GM18511 (cell line): ENCODE results near the gene POLR2F.
"Not testable (repeated sequence)": the region's sequence is repeated elsewhere in the genome, so short reads cannot be mapped to it uniquely, and the experiment has no call there.

ENCODE experiments used
- ATAC-seq: cut with Tn5 transposase; IDR thresholded peaks from one replicate; pipeline ENCODE4 v1.9.1; 2021; ENCODE audit warnings: mild to moderate bottlenecking, moderate library complexity; ENCODE audit not compliant: unreplicated experiment

POLR2F gene

GRCh38 chr22:37952629-37953028, 870 bp upstream of the POLR2F start:
- ATAC-seq: not testable (repeated sequence)

GRCh38 chr22:37953062-37953436, 450 bp upstream of the POLR2F start:
- ATAC-seq: peak; percentile 41

- ATAC-seq: no peak
These were observed 1.2 kb downstream of the POLR2F start for GRCh38 chr22:37954686-37955085.

DNA sequence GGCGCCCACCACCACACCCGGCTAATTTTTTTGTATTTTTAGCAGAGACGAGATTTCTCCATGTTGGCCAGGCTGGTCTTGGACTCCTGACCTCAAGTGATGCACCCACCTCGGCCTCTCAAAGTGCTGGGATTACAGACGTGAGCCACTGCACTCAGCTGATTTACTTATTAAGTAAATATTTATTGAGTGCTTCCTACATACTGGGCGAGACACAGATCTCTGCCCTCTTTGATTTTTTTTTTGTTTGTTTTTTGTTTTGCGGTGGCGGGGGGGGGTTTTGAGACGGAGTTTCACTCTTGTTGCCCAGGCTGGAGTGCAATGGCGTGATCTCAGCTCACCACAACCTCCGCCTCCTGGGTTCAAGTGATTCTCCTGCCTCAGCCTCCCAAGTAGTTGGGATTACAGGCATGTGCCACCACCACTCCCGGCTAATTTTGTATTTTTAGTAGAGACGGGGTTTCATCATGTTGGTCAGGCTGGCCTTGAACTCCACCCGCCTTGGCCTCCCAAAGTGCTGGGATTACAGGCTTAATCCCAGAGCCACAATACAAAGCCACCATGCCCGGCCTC, 2.4 kb downstream of the POLR2F start:
- ATAC-seq: not testable (repeated sequence)

DNA sequence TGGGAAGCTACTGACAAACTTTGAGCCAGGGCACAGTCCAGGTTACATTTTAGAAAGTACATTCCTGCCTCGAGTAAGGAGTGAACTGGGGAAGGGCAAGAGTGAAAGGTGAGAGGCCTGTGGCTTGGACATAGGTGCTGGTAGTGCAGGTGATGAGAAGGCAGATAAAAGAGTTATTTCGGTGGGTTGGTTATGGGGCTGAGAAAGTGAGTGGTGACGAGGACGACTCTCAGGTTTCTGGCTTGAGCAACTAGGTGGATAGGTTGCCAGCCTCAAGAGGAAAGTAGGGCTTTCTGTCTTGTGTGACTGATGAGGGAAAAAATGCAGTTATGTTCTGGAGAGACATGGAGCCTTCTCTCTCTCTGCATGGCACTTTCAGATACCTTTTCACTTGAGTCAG, 3.7 kb downstream of the POLR2F start:
- ATAC-seq: no peak

DNA sequence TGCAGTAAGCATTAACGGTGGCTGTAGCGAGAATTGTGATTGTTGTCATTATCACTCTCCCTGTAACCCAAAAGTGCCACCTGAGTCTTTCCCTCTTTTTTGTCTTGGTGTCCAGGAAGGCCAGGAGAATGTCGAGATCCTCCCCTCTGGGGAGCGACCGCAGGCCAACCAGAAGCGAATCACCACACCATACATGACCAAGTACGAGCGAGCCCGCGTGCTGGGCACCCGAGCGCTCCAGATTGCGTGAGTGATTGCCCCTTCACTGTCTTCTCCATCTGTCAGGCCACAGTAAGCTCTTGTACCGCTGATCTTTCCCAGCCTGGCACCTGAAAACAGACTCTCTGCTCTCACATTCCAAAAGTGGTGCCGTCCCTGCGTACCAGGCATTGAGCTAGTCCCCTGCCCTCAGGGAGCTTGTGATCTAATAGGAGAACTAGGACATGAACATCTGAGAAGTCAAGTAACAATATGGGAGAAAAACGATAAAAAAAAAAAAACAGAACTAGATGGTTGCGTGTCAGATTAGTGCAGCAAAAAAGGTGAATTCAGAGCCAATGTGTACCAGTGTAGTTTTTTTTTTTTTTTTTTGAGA, 5.8 kb downstream of the POLR2F start:
- ATAC-seq: no peak

DNA sequence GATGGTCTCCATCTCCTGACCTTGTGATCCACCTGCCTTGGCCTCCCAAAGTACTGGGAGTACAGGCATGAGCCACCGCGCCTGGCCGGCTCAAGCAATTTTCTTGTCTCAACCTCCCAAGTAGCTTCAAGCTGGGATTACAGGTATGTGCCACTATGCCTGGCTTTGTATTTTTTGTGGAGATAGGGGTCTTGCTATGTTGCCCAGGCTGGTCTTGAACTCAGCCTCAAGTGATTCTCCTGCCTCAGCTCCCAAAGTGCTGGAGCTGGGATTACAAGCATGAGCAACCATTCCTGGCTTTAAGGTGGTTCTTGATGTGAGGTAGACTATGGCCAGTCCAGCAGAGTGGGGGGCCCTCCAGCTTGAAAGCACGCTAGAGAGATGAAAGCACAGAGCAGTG, 7.6 kb downstream of the POLR2F start:
- ATAC-seq: no peak

- no peak for ATAC-seq
These were observed 12.6 kb downstream of the POLR2F start for GRCh38 chr22:37965940-37966664.

DNA sequence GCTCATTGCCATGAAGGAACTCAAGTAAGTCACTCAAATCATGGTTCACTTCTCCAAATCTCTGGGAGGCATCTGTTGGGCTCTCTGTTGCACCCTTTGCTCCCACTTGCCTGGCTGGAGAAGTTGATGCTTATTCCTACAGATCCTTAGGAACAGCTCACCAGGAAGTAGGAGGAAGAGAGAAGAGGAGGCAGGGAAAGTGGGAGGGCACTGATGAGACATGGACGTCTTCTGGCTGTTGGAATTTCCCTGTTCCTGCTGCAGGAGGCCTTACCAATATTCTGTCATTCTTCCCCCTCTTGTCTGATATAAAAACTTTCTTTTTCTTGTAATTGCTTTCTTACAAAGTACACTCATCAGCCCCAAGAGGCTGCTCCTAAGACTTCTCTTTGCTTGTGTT, 13.6 kb downstream of the POLR2F start:
- no peak for ATAC-seq

DNA sequence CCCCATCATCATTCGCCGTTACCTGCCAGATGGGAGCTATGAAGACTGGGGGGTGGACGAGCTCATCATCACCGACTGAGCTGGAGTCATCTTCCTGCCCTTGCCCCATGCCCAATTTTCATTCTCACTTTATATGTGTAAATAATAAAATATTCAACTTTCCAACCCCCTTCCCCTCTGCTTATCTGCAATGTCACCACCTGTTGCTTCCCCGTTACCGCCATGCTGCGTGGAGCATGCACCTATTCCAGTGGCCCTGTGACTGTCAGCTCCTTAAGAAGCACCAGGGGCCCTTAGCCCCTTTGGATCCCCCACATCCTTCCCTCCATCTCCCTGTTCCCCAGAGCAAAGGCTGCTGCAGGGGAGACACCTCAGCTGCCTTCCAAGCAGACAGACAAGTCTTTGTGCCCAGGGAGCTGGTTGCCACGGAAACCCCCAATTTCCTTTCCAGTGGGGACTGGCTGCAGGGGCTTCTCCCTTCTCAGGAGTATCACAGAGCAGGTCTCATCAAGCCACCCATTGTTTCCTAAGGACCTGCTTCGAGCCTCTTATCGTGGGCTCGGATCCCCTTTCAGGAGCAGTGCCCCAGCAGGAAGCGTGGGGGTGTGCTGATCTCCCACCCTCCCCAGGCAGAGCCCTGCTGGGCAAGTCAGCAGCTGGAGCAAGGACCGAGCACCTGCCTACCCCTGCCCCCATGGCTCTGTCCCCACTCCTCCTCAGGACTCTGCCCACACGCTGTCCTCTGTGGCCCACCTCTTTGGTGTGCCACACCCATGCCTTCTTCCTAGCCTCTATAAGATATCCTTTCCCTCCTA, 14.3 kb downstream of the POLR2F start:
- ATAC-seq: no peak

DNA sequence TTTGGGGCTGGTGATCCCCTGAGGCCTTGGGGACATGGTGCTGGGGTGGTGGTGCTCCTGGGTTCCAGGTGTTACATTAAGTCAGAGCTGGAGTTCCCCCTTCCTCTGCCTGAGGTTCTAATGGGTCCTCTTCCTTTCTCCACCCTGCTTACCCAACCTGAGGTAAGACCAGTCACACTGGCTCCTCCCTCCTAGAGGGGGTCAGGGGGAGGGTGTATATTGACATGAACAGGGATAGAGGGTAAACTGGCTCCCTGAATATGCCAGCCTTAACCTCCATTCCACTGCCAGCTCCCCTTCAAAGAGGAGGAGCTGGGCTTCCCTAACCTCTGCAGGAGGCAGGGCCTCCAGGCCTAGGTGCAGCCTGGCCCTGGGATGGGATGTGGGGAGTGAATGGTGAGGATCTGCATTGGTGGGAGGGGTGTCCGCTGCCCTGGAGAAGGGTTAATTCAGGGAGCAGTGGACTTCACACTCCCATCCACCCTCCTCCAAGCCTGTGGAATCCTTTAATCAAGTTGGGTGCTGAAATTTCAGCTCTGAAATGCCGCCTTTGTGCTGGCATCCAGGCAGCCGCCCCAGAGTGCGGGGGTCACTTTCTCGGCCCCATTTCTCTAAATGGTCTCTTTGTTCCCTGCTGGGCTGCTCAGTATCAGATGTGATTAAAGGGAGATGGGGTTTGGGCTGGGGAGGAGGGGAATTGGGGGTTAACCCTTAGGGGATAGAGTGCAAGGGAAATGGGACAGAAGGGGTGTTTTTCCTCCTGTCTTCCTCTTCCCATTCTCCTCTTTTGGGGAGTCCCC, 15.2 kb downstream of the POLR2F start:
- ATAC-seq: no peak

GRCh38 chr22:37970864-37971263, 17.4 kb downstream of the POLR2F start:
- ATAC-seq: no peak

DNA sequence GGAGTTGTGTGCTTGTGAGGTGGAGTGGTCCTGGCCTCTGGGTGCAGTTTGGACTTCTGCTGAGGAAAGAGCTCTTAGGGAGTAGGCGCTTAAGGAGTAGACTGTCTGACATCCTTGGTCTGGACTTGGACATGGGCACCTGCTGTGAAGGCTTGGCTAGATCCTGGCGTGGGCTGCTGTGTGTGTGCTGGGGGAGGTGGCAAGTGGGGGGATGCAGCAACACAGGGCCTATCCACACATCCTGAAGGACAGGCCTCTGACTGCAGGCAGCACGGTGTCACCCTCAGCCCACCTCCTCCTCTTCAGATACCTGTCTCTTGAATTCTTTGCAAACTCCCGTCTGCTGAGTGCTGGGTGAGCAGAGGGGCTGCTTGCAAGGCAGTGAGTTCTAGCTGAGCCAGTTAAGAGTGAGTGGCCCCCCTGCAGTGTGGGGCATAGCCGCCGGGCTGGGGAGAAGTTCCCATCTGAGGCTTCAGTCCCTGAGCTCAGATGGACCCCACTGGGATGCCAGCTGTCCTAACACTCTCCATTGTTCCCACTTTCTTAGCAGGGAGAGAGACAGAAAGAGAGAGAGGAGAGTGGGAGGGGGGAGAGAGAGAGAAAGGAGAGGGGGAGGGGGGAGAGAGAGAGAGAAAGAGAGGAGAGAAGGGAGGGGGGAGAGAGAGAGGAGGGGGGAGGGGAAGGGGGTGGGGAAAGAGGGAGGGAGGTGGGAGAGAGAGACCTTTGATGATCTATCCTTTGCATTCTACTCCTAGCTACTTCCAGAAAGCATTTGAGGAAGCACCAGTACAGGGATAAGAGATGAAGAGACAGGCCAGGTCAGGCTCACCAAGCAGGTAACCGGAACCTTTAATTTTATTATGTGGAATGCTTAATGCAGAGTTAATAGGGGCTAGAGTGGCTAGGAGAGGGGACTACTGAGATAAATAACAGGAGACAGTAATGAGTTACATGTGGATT, 18.3 kb downstream of the POLR2F start:
- ATAC-seq: no peak

DNA sequence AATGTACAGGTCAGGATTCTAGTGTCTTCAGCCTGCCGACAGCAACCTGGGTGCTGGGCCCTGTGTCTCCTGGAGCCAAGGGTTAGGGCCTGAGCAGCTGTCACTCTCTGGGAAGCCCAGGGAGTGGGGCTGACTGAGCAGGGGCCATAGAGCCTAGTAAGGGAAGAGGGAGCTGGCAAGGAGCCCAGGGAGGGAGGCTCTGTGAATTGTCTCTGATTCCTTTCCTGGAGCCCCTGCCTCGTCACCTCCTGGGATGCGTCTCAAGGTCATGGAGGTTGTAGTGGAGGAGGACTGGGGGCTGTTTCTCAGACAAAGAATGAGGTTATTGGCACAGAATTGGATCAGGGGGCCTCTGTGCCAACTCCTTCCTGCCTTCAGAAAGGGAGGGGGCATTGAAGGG, 19.0 kb downstream of the POLR2F start:
- no peak for ATAC-seq

DNA sequence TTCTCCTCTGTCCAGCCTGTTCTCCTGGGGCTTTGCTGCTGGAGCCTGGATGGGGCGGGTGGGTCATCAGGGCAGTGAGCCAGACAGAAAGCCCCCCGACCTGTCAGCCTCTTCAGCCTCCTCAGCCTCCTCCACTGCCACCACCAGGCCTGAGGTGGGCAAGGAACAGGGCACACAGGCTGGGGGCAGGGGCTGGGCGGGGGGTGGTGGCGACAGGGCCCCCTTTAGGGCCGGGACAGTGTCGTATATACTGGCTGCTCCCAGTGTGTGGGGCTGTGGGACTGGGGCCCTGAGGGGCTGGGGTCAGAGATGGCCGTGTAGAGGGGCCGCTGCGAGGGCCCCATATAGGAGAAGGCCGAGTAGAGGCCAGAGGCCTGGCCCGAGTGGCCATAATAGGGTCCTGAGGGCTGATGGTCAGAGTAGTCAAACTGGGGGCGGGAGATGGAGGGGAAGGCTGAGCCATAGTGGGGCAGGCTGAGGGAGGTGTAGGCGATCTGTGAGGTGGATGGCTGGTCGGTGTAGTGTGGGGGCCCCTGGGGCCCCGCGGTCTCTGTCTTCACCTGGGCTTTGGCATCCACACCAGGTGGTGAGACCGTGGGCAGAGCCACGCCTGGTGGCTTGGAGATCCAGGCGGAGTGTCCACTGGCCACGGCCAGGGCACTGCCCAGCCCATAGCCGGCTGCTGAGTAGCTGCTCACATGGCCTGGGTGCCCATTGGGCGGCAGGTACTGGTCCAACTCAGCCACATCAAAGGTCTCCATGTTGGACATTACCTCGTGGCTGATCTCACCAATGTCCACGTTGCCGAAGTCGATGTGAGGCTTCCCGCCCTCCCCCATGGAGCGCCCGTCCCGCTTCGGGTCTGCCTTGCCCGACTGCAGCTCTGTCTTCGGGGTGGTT, 20.0 kb downstream of the POLR2F start:
- no peak for ATAC-seq

DNA sequence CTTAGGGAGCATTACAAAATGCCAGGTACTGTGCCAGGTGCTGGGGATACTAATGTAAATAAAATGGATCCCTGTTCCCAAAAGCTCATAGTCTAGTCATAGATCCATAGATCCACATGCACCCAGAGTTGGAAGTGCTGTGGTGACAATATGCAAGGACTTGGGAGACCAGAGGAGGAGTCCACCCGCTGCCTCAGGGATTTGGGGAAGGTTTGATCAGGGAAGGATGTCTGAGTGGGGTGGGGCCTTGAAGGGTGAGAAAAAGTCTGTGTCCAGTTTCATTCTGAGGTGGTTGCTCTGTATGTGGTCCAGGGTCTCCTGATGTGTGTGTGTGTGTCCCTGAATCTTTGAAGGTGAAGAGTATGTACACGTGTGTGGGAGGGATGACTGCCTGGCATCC, 21.7 kb downstream of the POLR2F start:
- no peak for ATAC-seq

DNA sequence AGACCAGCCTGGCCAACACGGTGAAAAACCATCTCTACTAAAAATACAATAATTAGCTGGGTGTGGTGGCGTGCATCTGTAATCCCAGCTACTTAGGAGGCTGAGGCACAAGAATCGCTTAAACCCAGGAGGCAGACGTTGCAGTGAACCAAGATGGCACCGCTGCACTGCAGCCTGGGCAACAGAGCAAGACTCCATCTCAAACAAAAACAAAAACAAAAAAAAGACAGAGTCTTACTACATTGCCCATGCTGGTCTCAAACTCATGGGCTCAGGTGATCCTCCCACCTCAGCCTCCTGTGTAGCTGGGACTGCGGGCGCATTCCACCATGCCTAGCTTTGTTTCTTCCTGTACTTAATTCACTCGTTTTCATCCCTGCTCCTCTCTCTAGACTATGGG, 22.5 kb downstream of the POLR2F start:
- not testable (repeated sequence) for ATAC-seq

- ATAC-seq: no peak
These were observed 23.0 kb downstream of the POLR2F start for GRCh38 chr22:37976547-37976946.

DNA sequence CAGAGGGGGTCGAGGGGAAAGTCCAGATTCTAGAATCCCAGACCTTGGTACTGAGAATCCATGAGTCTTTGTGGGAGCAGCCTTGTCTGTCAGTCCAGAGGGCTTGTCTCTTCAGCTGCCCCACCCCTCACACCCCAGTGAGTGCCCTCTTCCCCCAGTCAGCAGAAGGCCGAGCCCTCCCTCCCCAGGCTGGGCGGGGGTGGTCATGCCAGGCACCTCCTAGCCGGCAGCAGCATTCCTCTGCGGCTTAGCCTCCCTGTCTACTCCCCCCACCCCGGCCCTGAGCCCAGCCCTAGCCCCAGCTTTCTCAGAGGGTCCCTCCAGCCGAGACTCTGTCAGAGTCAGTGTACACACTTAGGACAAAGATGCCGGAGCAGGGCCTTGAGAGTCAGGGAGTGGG, 26.3 kb downstream of the POLR2F start:
- no peak for ATAC-seq
